NCI-H1436 treated with DMSO at 0.1 percent for 48 hours (cell line): ENCODE measurements around the gene DSN1.
A peak's percentile ranks its signal among the peaks of the same experiment; 100 is the strongest.

Source experiments
- DNase-seq: peaks from one replicate; lab custom pipeline; 2025; lab: John Stamatoyannopoulos, UW

The DSN1 gene

GRCh38 chr20:36754656-36755222 is 18.8 kb downstream of the DSN1 start:
- DNase-seq: peak; percentile 28

GRCh38 chr20:36752582-36752981 is 21.0 kb downstream of the DSN1 start:
- no peak for DNase-seq

GRCh38 chr20:36745927-36746659 is 27.5 kb downstream of the DSN1 start, which contains the start of gene NDRG3:
NDRG3 (minus strand) TSS chr20:36746090; CDS start chr20:36721735, 24,355 bp downstream.
- peak; percentile 74 for DNase-seq

GRCh38 chr20:36745234-36745926 is 28.2 kb downstream of the DSN1 start:
- DNase-seq: no peak

GRCh38 chr20:36744764-36745191 is 28.8 kb downstream of the DSN1 start:
- DNase-seq: no peak

- DNase-seq: no peak
Measured at GRCh38 chr20:36744243-36744642, 29.3 kb downstream of the DSN1 start.

- DNase-seq: no peak
Measured at GRCh38 chr20:36742558-36742957, 31.0 kb downstream of the DSN1 start.

GRCh38 chr20:36741072-36741471 is 32.5 kb downstream of the DSN1 start:
- DNase-seq: no peak

- no peak for DNase-seq
Measured at GRCh38 chr20:36737183-36737499, 36.4 kb downstream of the DSN1 start.

- DNase-seq: no peak
Measured at GRCh38 chr20:36736451-36737182, 36.9 kb downstream of the DSN1 start.

GRCh38 chr20:36732456-36732855 is 41.1 kb downstream of the DSN1 start:
- no peak for DNase-seq

GRCh38 chr20:36728986-36729385 is 44.6 kb downstream of the DSN1 start:
- DNase-seq: no peak

- DNase-seq: no peak
Measured at GRCh38 chr20:36726168-36726567, 47.4 kb downstream of the DSN1 start.

GRCh38 chr20:36720510-36720909 is 53.1 kb downstream of the DSN1 start:
- DNase-seq: no peak

- no peak for DNase-seq
Measured at GRCh38 chr20:36717657-36718056, 55.9 kb downstream of the DSN1 start.

- DNase-seq: no peak
Measured at GRCh38 chr20:36717021-36717420, 56.5 kb downstream of the DSN1 start.

- DNase-seq: no peak
Measured at GRCh38 chr20:36712775-36713174, 60.8 kb downstream of the DSN1 start.

GRCh38 chr20:36709126-36709525 is 64.4 kb downstream of the DSN1 start:
- no peak for DNase-seq

- no peak for DNase-seq
Measured at GRCh38 chr20:36703530-36703929, 70.0 kb downstream of the DSN1 start.
